PC-3 (cell line): ENCODE results near the gene CS. TPM values are rescaled to one million over a fixed set of nuclear protein-coding genes. Genes with fewer than 3 reads are reported as not detected.

Experiments used
- ATAC-seq: fragments of 200-7000 bp; cut with Tn5 transposase; 2 replicates; pipeline ENCODE4 v1.9.1; 2020; ENCODE audit warnings: mild to moderate bottlenecking, moderate library complexity
- BruUV-seq: library from RNA; stranded (reverse); fragments of 400-500 nt; replicated peaks from 2 replicates; lab custom pipeline; 2021; lab: Mats Ljungman, UMichigan
- CTCF ChIA-PET: fragments of 300-600 bp; sonication (Branson Sonifier 250); formaldehyde crosslinking; loops from one replicate; lab custom pipeline; 2022; ENCODE audit warnings: antibody characterized with exemption; lab: Charles Lee
- POLR2A ChIA-PET: fragments of 300-600 bp; sonication (Branson Sonifier 250); formaldehyde crosslinking; loops from one replicate; lab custom pipeline; 2022; ENCODE audit warnings: antibody characterized with exemption; ENCODE audit not compliant: unreplicated experiment; lab: Charles Lee
- DNase-seq: peaks from one replicate; pipeline ENCODE4 v3.0.0-alpha.2; 2015
- H2AFZ ChIP-seq: fragments of 300-600 bp; sonication (generic); 2 replicates; pipeline ENCODE4 v1.6.0; 2016; ENCODE audit warnings: antibody characterized with exemption, low read length
- H3F3A ChIP-seq: fragments of 300-600 bp; sonication (generic); one replicate; pipeline ENCODE4 v1.6.0; 2017; ENCODE audit warnings: antibody characterized with exemption, low read length, control low read depth, mild to moderate bottlenecking; ENCODE audit not compliant: unreplicated experiment
- H3K27ac ChIP-seq: fragments of 300-600 bp; sonication (generic); 2 replicates; pipeline ENCODE4 v1.5.1; 2016; ENCODE audit warnings: mild to moderate bottlenecking, low read length
- H3K27me3 ChIP-seq: fragments of 300-600 bp; sonication (generic); 2 replicates; pipeline ENCODE4 v1.6.1; 2016; ENCODE audit warnings: low read length, mixed read lengths
- H3K36me3 ChIP-seq: fragments of 300-600 bp; sonication (generic); 2 replicates; pipeline ENCODE4 v1.6.1; 2016; ENCODE audit warnings: low read depth, mixed run types, low read length, mixed read lengths
- H3K4me1 ChIP-seq: fragments of 300-600 bp; sonication (generic); 2 replicates; pipeline ENCODE4 v1.5.1; 2016; ENCODE audit warnings: low read length; ENCODE audit not compliant: insufficient read depth
- H3K4me2 ChIP-seq: fragments of 300-600 bp; sonication (generic); 2 replicates; pipeline ENCODE4 v1.6.0; 2016; ENCODE audit warnings: low read length
- H3K4me3 ChIP-seq: fragments of 300-600 bp; sonication (generic); 2 replicates; pipeline ENCODE4 v1.5.1; 2016; ENCODE audit warnings: mild to moderate bottlenecking, low read length, mixed read lengths
- H3K79me2 ChIP-seq: fragments of 300-600 bp; sonication (generic); 2 replicates; pipeline ENCODE4 v1.6.1; 2017; ENCODE audit warnings: low read length, mixed read lengths
- H3K9ac ChIP-seq: fragments of 300-600 bp; sonication (generic); 2 replicates; pipeline ENCODE4 v1.6.0; 2016; ENCODE audit warnings: mild to moderate bottlenecking, low read length
- H3K9me2 ChIP-seq: fragments of 300-600 bp; sonication (generic); replicated peaks from 2 replicates; pipeline ENCODE4 v1.6.1; 2016; ENCODE audit warnings: mixed run types, low read length, mixed read lengths
- H3K9me3 ChIP-seq: fragments of 300-600 bp; sonication (generic); 2 replicates; pipeline ENCODE4 v1.6.1; 2016; ENCODE audit warnings: low read length, mixed read lengths
- H4K20me1 ChIP-seq: fragments of 300-600 bp; sonication (generic); 2 replicates; pipeline ENCODE4 v1.6.1; 2016; ENCODE audit warnings: low read length, mixed read lengths
- CTCF ChIP-seq: fragments of 300-600 bp; sonication (generic); conservative IDR thresholded peaks from 2 replicates; pipeline ENCODE4 v1.5.1; 2017; ENCODE audit warnings: antibody characterized with exemption, low read depth, mild to moderate bottlenecking, low read length
- EZH2 ChIP-seq: fragments of 300-600 bp; sonication (generic); IDR thresholded peaks from one replicate; pipeline ENCODE4 v1.6.1; 2017; ENCODE audit warnings: antibody characterized with exemption, mild to moderate bottlenecking, low read length; ENCODE audit not compliant: unreplicated experiment
- EZH2phosphoT487 ChIP-seq: fragments of 300-600 bp; sonication (generic); IDR thresholded peaks from 2 replicates; pipeline ENCODE4 v1.6.1; 2018; ENCODE audit warnings: mild to moderate bottlenecking, antibody characterized with exemption, low read length, borderline replicate concordance
- intact Hi-C: fragments of 100-400 bp; cut with micrococcal nuclease; formaldehyde crosslinking; loops from 2 replicates; pipeline ENCODE4 v1.9.0; 2023
- total RNA-seq: library from RNA; depleted of rRNA; stranded (reverse); fragments of >200 nt; gene quantifications from 2 replicates; pipeline ENCODE4 v1.2.3, GENCODE V29; 2014

Gene CS
- total RNA-seq, 1 experiment from 2014 or later = 182 TPM

- H3K36me3 ChIP-seq = peaks cover 16% of the 10 kb centered on the region
- no peaks in the 10 kb centered on the region for H3K9me2 ChIP-seq
- intact Hi-C loops = loop anchor here (5.0 kb wide), 1 partner anchor 47 kb away; the partner anchor contains the start of genes APOF and STAT2
- ChIA-PET CTCF (interaction anchor here (0.6 to 1.7 kb wide), 3 partner anchors 60 to 149 kb away, joined by 3 to 6 read pairs (median 4); no protein-coding TSS in a partner anchor), POLR2A (interaction anchor here (0.7 to 1.4 kb wide), 3 partner anchors 18 to 79 kb away, joined by 3 to 6 read pairs (median 3); partner anchors contain the start of gene PAN2)
- H3K4me3 ChIP-seq = peak overlapping the region; percentile 90
- H3K27ac ChIP-seq = peak overlapping the region; percentile 59
- no peaks in the 10 kb centered on the region for H4K20me1 ChIP-seq
- H2AFZ ChIP-seq = peak overlapping the region; percentile 63
- TF ChIP-seq EZH2phosphoT487 = no peak
- no peak for TF ChIP-seq CTCF
- no peak for TF ChIP-seq EZH2
- peaks cover 15% of the 10 kb centered on the region for H3K4me1 ChIP-seq
- H3K79me2 ChIP-seq = peaks cover 18% of the 10 kb centered on the region
- peak overlapping the region; percentile 95 for H3K9ac ChIP-seq
- H3K4me2 ChIP-seq = peak overlapping the region; percentile 93
- ATAC-seq (no peak; the same call in 1 of the 2 replicates), DNase-seq (no peak)
- no peaks in the 10 kb centered on the region for H3K27me3 ChIP-seq
- H3F3A ChIP-seq = no peaks in the 10 kb centered on the region
- TSS peak; percentile 83 for BruUV-seq
- no peaks in the 10 kb centered on the region for H3K9me3 ChIP-seq
Observed at GRCh38 chr12:56315249-56315621, 15.1 kb upstream of the CS start.

GRCh38 chr12:56311003-56311402 is 10.9 kb upstream of the CS start:
- POLR2A ChIA-PET = no interaction called here
- TF ChIP-seq EZH2phosphoT487 = no peak
- no peak for TF ChIP-seq CTCF
- TF ChIP-seq EZH2 = no peak
- no peak for ATAC-seq

DNA sequence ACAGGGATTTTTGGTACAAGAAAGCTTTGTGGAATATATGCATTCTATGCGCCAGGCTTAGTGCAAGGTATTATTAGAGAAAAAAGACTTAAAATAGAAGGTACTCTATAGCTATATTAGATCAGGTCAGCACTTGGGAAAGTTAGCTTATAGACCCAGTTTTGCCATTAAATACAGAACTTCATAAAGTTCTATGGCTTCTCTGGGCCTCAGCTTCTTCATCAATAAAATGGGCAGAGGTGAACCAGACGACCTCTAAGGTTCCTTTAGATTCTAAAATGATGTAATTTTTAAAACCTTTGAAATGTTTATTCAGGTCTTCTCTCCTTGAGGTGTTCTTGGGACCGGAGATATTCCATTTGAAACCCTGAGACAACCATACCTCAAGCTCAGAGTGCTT is 8.6 kb upstream of the CS start:
- Histone ChIP-seq H3K36me3 (peaks cover 24% of the 10 kb centered on the region), H4K20me1 (no peaks in the 10 kb centered on the region), H3K9me2 (no peaks in the 10 kb centered on the region), H3F3A (no peaks in the 10 kb centered on the region), H3K9ac (no peak overlapping the region), H3K9me3 (no peaks in the 10 kb centered on the region), H3K4me3 (no peak overlapping the region), H3K27me3 (no peaks in the 10 kb centered on the region), H2AFZ (no peak overlapping the region), H3K4me2 (no peak overlapping the region), H3K79me2 (no peaks in the 10 kb centered on the region), H3K4me1 (no peaks in the 10 kb centered on the region), H3K27ac (no peak overlapping the region)
- DNase-seq (no peak), ATAC-seq (no peak)
- no peak for TF ChIP-seq EZH2
- no peak for TF ChIP-seq EZH2phosphoT487
- no peak for TF ChIP-seq CTCF
- ChIA-PET POLR2A (no interaction called here), CTCF (no interaction called here)
- no TSS peak for BruUV-seq
- intact Hi-C loops = no loop called here

More at GRCh38 chr12:56311003-56311402, 10.9 kb upstream of the CS start:
- no peak overlapping the region for H3K27ac ChIP-seq
- no peak overlapping the region for H3K4me3 ChIP-seq
- H3K9ac ChIP-seq = no peak overlapping the region
- peaks cover 9% of the 10 kb centered on the region for H3K4me1 ChIP-seq
- no TSS peak for BruUV-seq
- CTCF ChIA-PET = no interaction called here
- no peaks in the 10 kb centered on the region for H3K9me2 ChIP-seq
- intact Hi-C loops = no loop called here
- peaks cover 18% of the 10 kb centered on the region for H3K79me2 ChIP-seq
- H3F3A ChIP-seq = no peaks in the 10 kb centered on the region
- peaks cover 29% of the 10 kb centered on the region for H3K36me3 ChIP-seq
- no peak overlapping the region for H2AFZ ChIP-seq
- H3K9me3 ChIP-seq = no peaks in the 10 kb centered on the region
- no peaks in the 10 kb centered on the region for H3K27me3 ChIP-seq
- H4K20me1 ChIP-seq = no peaks in the 10 kb centered on the region
- no peak overlapping the region for H3K4me2 ChIP-seq
- no peak for DNase-seq
